Stomach (tissue), 9 donors: ENCODE measurements around the gene KMT2E. TPM values are rescaled to one million over a fixed set of nuclear protein-coding genes. Genes with fewer than 3 reads are reported as not detected.

Experiments
- DNase-seq, 2 donors: peaks; one replicate each; pipeline versions ENCODE4 v3.0.0 to v3.0.0-alpha.2; 2013 to 2019
- H3K27ac ChIP-seq, 5 donors: fragments of 200-600 bp in 4 of 5; sonication (generic) in 4 of 5; one replicate each; pipeline ENCODE4 v1.5.1; 2013 to 2019; ENCODE audit warnings: mild to moderate bottlenecking in 1 of 5, moderate library complexity in 1 of 5
- H3K27me3 ChIP-seq, 3 donors: fragments of 200-600 bp; sonication (generic); one replicate each; pipeline ENCODE4 v1.5.1; 2017 to 2019; ENCODE audit warnings: mixed run types in 1 of 3
- H3K36me3 ChIP-seq, 4 donors: fragments of 200-600 bp; sonication (generic); 1 replicate in 3 of 4; 2 replicates in 1 of 4; pipeline ENCODE4 v1.5.1; 2016 to 2019
- H3K4me1 ChIP-seq, 4 donors: fragments of 200-600 bp; sonication (generic); one replicate each; pipeline ENCODE4 v1.5.1; 2016 to 2019
- H3K4me3 ChIP-seq, 4 donors: fragments of 200-600 bp; sonication (generic) in 3 of 4; one replicate each; pipeline ENCODE4 v1.5.1; 2016 to 2019; ENCODE audit warnings: mild to moderate bottlenecking in 1 of 4
- H3K9me3 ChIP-seq, 4 donors: fragments of 200-600 bp; sonication (generic); one replicate each; pipeline ENCODE4 v1.5.1; 2016 to 2019
- CTCF ChIP-seq, 7 experiments: fragments of 450-650 bp in 4 of 7; fragments of 200-600 bp in 3 of 7; sonication (generic) in 3 of 7; IDR thresholded peaks; one replicate each; pipeline ENCODE4 v1.5.1; 2016 to 2019; ENCODE audit warnings: antibody characterized with exemption in 7 of 7, control low read depth in 2 of 7, mild to moderate bottlenecking in 1 of 7
- EP300 ChIP-seq: sonication (generic); formaldehyde crosslinking; IDR thresholded peaks from one replicate; pipeline ENCODE4 v1.6.1; 2017; ENCODE audit warnings: antibody characterized with exemption
- POLR2A ChIP-seq, 4 donors: fragments of 450-650 bp; IDR thresholded peaks; one replicate each; pipeline ENCODE4 v1.6.1; 2016; ENCODE audit warnings: antibody characterized with exemption in 4 of 4, control low read depth in 2 of 4, mild to moderate bottlenecking in 1 of 4, moderate library complexity in 1 of 4
- POLR2AphosphoS5 ChIP-seq, 3 donors: sonication (generic); formaldehyde crosslinking; IDR thresholded peaks; one replicate each; pipeline ENCODE4 v1.6.1; 2016; ENCODE audit warnings: antibody characterized with exemption in 3 of 3
- WGBS, 5 donors: extraction: QIAGEN DNeasy Blood & Tissue Kit in 3 of 5; methylation state at CpG; one replicate each; pipeline versions ENCODE4 v1.1.5 to v1.1.7; 2013 to 2018; 5-methylcytosine and 5-hydroxymethylcytosine counted together
- intact Hi-C: fragments of 100-400 bp; cut with DNase I; formaldehyde crosslinking; loops from one replicate; pipeline ENCODE4 v1.15.1; 2023; ENCODE audit warnings: low total_unique reads
- polyA plus RNA-seq, 3 donors: library from polyadenylated mRNA; stranded (reverse); fragments of 200-250 nt; gene quantifications; one replicate each; pipeline ENCODE4 v1.2.3, GENCODE V29; 2013
- total RNA-seq, 5 donors: library from RNA; depleted of rRNA; stranded (reverse); fragments of >200 nt; gene quantifications; one replicate each; pipeline versions ENCODE4 v1.1.0 to v1.2.3, GENCODE V29; 2014 to 2016
- donor health status: healthy with polysubstance abuse.
- donor health status: Bipolar disorder and iron deficiency.
- donor health status: healthy.

KMT2E gene
- total and polyA plus RNA-seq, 8 donors = 9.4 to 330 (median 67.7) TPM

DNA sequence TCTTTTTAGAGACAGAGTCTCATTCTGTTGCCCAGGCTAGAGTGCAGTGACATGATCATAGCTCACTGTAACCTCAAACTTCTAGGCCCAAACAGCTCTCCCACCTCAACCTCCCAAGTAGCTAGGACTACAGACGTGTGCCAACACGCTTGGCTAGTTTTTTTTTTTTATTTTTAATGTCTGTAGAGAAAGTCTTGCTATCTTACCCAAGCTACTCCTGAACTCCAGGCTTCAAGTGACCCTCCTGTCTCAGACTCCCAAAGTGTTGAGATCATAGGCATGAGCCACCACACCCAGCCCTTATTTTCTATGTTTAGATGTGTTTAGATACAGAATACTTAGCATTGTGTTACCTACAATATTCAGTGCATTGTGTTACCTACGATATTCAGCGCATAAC lies 46.4 kb downstream of the KMT2E start:
- WGBS, 5 donors = 89 to 94% (median 93%) methylated on average over 4 of the region's 4 CpGs
- Histone ChIP-seq H3K27me3 (no peaks in the 10 kb centered on the region), H3K9me3 (no peaks in the 10 kb centered on the region), H3K36me3 (peaks cover 0 to 33% (median 20%) of the 10 kb centered on the region in 4 donors), H3K4me1 (peaks cover 4 to 78% (median 43%) of the 10 kb centered on the region in 4 donors), H3K27ac (no peak overlapping the region), H3K4me3 (no peak overlapping the region)
- intact Hi-C loops = no loop called here
- TF ChIP-seq POLR2A (IDR thresholded peaks at IDR 0.05) (no peak), CTCF (IDR thresholded peaks at IDR 0.05) (no peak), EP300 (no peak), POLR2AphosphoS5 (IDR thresholded peaks at IDR 0.05) (no peak)
- DNase-seq = no peak

GRCh38 chr7:105060923-105061322 lies 46.9 kb downstream of the KMT2E start:
- H3K4me3 ChIP-seq = no peak overlapping the region
- no peak for DNase-seq
- H3K9me3 ChIP-seq = no peaks in the 10 kb centered on the region
- peaks cover 4 to 78% (median 43%) of the 10 kb centered on the region in 4 donors for H3K4me1 ChIP-seq
- 63 to 78% (median 71%) methylated on average over 3 of the region's 3 CpGs for WGBS, 5 donors
- TF ChIP-seq CTCF (IDR thresholded peaks at IDR 0.05) = no peak
- TF ChIP-seq POLR2A (IDR thresholded peaks at IDR 0.05) = no peak
- no peak for TF ChIP-seq POLR2AphosphoS5 (IDR thresholded peaks at IDR 0.05)
- no peak for TF ChIP-seq EP300
- H3K27me3 ChIP-seq = no peaks in the 10 kb centered on the region
- peaks cover 0 to 37% (median 23%) of the 10 kb centered on the region in 4 donors for H3K36me3 ChIP-seq
- H3K27ac ChIP-seq = no peak overlapping the region
- intact Hi-C loops = no loop called here

DNA sequence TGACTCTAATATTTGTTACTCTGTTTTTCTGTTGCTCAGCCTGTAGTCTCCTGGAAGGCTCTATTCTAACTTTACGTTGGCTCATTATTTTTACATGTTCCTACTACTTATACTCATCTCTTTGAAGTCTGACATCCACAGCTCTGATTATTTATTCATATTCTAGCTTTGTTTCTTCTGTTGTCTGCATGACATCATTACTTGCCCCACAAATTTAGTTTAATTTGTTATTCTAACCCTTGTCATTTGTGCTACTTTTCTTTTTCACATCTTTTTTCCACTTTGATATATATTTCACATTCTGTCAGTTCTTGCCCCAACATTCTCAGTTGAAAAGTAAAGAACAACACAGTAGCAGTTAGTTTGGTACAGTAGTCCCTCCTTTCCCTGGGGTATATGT lies 51.1 kb downstream of the KMT2E start:
- TF ChIP-seq POLR2AphosphoS5 (IDR thresholded peaks at IDR 0.05) (no peak), POLR2A (IDR thresholded peaks at IDR 0.05) (no peak), EP300 (no peak), CTCF (IDR thresholded peaks at IDR 0.05) (no peak)
- intact Hi-C loops = no loop called here
- 86 to 94% (median 88%) methylated on average over 1 of the region's 1 CpG for WGBS, 5 donors
- no peaks in the 10 kb centered on the region for H3K27me3 ChIP-seq
- no peaks in the 10 kb centered on the region for H3K9me3 ChIP-seq
- no peak for DNase-seq
- H3K4me1 ChIP-seq = peaks cover 0 to 48% (median 26%) of the 10 kb centered on the region in 4 donors
- H3K36me3 ChIP-seq = peaks cover 27 to 73% (median 63%) of the 10 kb centered on the region in 4 donors
- no peak overlapping the region for H3K4me3 ChIP-seq
- no peak overlapping the region for H3K27ac ChIP-seq

DNA sequence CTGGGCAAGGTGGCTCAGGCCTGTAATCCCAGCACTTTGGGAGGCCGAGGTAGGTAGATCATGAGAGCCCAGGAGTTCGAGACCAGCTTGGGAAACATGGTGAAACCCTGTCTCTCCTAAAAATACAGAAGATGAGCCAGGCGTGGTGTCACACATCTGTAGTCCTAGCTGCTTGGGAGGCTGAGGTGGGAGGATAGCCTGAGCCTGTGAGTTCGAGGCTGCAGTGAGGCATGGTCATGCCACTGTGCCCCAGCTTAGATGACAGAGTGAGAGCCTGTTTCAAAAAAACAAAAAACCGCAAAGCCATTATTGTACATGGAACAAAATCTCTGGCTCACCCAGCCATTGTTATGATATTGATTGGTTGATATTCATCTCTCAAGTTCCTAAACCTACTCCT lies 53.7 kb downstream of the KMT2E start:
- H3K4me3 ChIP-seq = no peak overlapping the region
- WGBS, 5 donors = 92 to 98% (median 98%) methylated on average over 5 of the region's 5 CpGs
- H3K27ac ChIP-seq = no peak overlapping the region
- DNase-seq = no peak
- peaks cover 0 to 33% (median 12%) of the 10 kb centered on the region in 4 donors for H3K4me1 ChIP-seq
- intact Hi-C loops = no loop called here
- TF ChIP-seq CTCF (IDR thresholded peaks at IDR 0.05) (no peak), EP300 (no peak)
- H3K9me3 ChIP-seq = no peaks in the 10 kb centered on the region
- H3K27me3 ChIP-seq = no peaks in the 10 kb centered on the region
- peaks cover 33 to 89% (median 81%) of the 10 kb centered on the region in 4 donors for H3K36me3 ChIP-seq
